CD14-positive monocyte (primary cell): Measurements from ENCODE around the gene PRXL2B. TPM values are rescaled to one million over a fixed set of nuclear protein-coding genes. Genes with fewer than 3 reads are reported as not detected.

Experiments
- DNase-seq, 3 donors: peaks; one replicate each; pipeline ENCODE4 v3.0.0-alpha.2; 2011 to 2022
- H2AFZ ChIP-seq: 2 replicates; pipeline ENCODE4 v1.6.0; 2012; ENCODE audit warnings: mild to moderate bottlenecking, low read depth, low read length, inconsistent platforms; ENCODE audit not compliant: insufficient read depth, poor library complexity, severe bottlenecking
- H3K27ac ChIP-seq, 2 donors: 1 replicate in 1 of 2; 2 replicates in 1 of 2; pipeline ENCODE4 v1.5.1; 2012 to 2013; ENCODE audit warnings: low read length in 2 of 2, control low read depth in 1 of 2, inconsistent platforms in 1 of 2, low read depth in 1 of 2, mild to moderate bottlenecking in 1 of 2
- H3K27me3 ChIP-seq, 2 donors: one replicate each; pipeline versions ENCODE4 v1.6.0 to v1.6.1; 2011 to 2013; ENCODE audit warnings: low read length in 2 of 2; ENCODE audit not compliant: control insufficient read depth in 2 of 2, insufficient read depth in 2 of 2
- H3K36me3 ChIP-seq, 2 donors: replicated peaks in 1 of 2; 1 replicate in 1 of 2; 2 replicates in 1 of 2; pipeline versions ENCODE4 v1.5.1 to v1.6.1; 2012 to 2013; ENCODE audit warnings: low read length in 2 of 2, control low read depth in 1 of 2, inconsistent platforms in 1 of 2, mild to moderate bottlenecking in 1 of 2; ENCODE audit not compliant: insufficient read depth in 2 of 2, control insufficient read depth in 1 of 2
- H3K4me1 ChIP-seq, 2 donors: 1 replicate in 1 of 2; 2 replicates in 1 of 2; pipeline versions ENCODE4 v1.5.1 to v1.6.1; 2012 to 2013; ENCODE audit warnings: low read length in 2 of 2, control low read depth in 1 of 2, inconsistent platforms in 1 of 2, mild to moderate bottlenecking in 1 of 2, moderate library complexity in 1 of 2; ENCODE audit not compliant: insufficient read depth in 2 of 2, control insufficient read depth in 1 of 2
- H3K4me2 ChIP-seq: replicated peaks from 2 replicates; pipeline ENCODE3; 2012; ENCODE audit warnings: low read length, moderate library complexity, mild to moderate bottlenecking; ENCODE audit not compliant: poor library complexity, severe bottlenecking; ENCODE audit errors: extremely low read depth
- H3K4me3 ChIP-seq, 3 experiments: fragments of 200-600 bp in 1 of 3; sonication (generic) in 1 of 3; replicated peaks in 1 of 3; 1 replicate in 2 of 3; 2 replicates in 1 of 3; pipeline ENCODE4 v1.5.1; 2011 to 2013; ENCODE audit warnings: low read length in 3 of 3, mild to moderate bottlenecking in 3 of 3, control low read depth in 2 of 3, low read depth in 2 of 3, inconsistent platforms in 1 of 3, moderate library complexity in 1 of 3
- H3K79me2 ChIP-seq: 2 replicates; pipeline ENCODE4 v1.6.0; 2012; ENCODE audit warnings: mild to moderate bottlenecking, control low read depth, inconsistent platforms, low read length, moderate library complexity; ENCODE audit not compliant: insufficient read depth
- H3K9ac ChIP-seq: 2 replicates; pipeline ENCODE4 v1.6.0; 2017; ENCODE audit warnings: low read length, mild to moderate bottlenecking; ENCODE audit not compliant: insufficient read depth, poor library complexity, severe bottlenecking
- H3K9me3 ChIP-seq, 2 donors: replicated peaks in 1 of 2; 1 replicate in 1 of 2; 2 replicates in 1 of 2; pipeline versions ENCODE4 v1.5.1 to v1.6.1; 2012 to 2013; ENCODE audit warnings: low read length in 2 of 2, control low read depth in 1 of 2; ENCODE audit not compliant: control insufficient read depth in 1 of 2, insufficient read depth in 1 of 2
- H4K20me1 ChIP-seq: 2 replicates; pipeline ENCODE4 v1.6.0; 2012; ENCODE audit warnings: mild to moderate bottlenecking, low read length, control low read depth, moderate library complexity; ENCODE audit not compliant: insufficient read depth
- H3K27ac Mint-ChIP-seq, 7 donors: one replicate each; pipeline ENCODE4 v1.8.0; 2020; ENCODE audit warnings: mild to moderate bottlenecking in 7 of 7, mixed read lengths in 7 of 7, moderate library complexity in 6 of 7, inconsistent platforms in 2 of 7
- H3K27me3 Mint-ChIP-seq, 3 donors: one replicate each; pipeline ENCODE4 v1.8.0; 2021 to 2022; ENCODE audit warnings: low read depth in 3 of 3, mild to moderate bottlenecking in 3 of 3, mixed read lengths in 3 of 3, moderate library complexity in 3 of 3, inconsistent platforms in 1 of 3
- H3K36me3 Mint-ChIP-seq, 2 donors: one replicate each; pipeline ENCODE4 v1.8.0; 2020; ENCODE audit warnings: mixed read lengths in 2 of 2, inconsistent platforms in 1 of 2, mild to moderate bottlenecking in 1 of 2
- H3K4me1 Mint-ChIP-seq: one replicate; pipeline ENCODE4 v1.8.0; 2020; ENCODE audit warnings: mild to moderate bottlenecking, mixed read lengths
- H3K4me3 Mint-ChIP-seq, 2 donors: one replicate each; pipeline ENCODE4 v1.8.0; 2020; ENCODE audit warnings: mild to moderate bottlenecking in 2 of 2, mixed read lengths in 2 of 2, moderate library complexity in 1 of 2
- H3K9me3 Mint-ChIP-seq, 7 donors: one replicate each; pipeline ENCODE4 v1.8.0; 2020 to 2022; ENCODE audit warnings: mixed read lengths in 7 of 7, mild to moderate bottlenecking in 6 of 7, moderate library complexity in 6 of 7, inconsistent platforms in 2 of 7
- WGBS: methylation state at CpG from one replicate; pipeline ENCODE4 v1.1.5; 2013; ENCODE audit warnings: missing lambda C conversion rate; ENCODE audit not compliant: insufficient coverage; 5-methylcytosine and 5-hydroxymethylcytosine counted together
- intact Hi-C, 2 donors: fragments of 100-400 bp; cut with micrococcal nuclease; formaldehyde crosslinking; loops; one replicate each; pipeline versions ENCODE4 v1.15.0 to v1.15.1; 2023
- polyA plus RNA-seq, 3 donors: library from polyadenylated mRNA; depleted of rRNA in 1 of 3; unstranded in 2 of 3; stranded (reverse) in 1 of 3; fragments of 300-500 nt in 2 of 3; fragments of >200 nt in 1 of 3; fragmentation: Illumina TruSeq in 2 of 3; gene quantifications; 1 replicate in 2 of 3; 2 replicates in 1 of 3; pipeline ENCODE4 v1.2.3, GENCODE V29; 2012 to 2021
- TF ChIP-seq, protein P1 (sequence below): fragments of 200-600 bp; IDR thresholded peaks from one replicate; pipeline ENCODE4 v1.8.0; 2022; ENCODE audit warnings: antibody characterized with exemption, mild to moderate bottlenecking

Gene PRXL2B
- polyA plus RNA-seq, 3 donors, result 3.6 to 8.8 (median 6.0) TPM

DNA sequence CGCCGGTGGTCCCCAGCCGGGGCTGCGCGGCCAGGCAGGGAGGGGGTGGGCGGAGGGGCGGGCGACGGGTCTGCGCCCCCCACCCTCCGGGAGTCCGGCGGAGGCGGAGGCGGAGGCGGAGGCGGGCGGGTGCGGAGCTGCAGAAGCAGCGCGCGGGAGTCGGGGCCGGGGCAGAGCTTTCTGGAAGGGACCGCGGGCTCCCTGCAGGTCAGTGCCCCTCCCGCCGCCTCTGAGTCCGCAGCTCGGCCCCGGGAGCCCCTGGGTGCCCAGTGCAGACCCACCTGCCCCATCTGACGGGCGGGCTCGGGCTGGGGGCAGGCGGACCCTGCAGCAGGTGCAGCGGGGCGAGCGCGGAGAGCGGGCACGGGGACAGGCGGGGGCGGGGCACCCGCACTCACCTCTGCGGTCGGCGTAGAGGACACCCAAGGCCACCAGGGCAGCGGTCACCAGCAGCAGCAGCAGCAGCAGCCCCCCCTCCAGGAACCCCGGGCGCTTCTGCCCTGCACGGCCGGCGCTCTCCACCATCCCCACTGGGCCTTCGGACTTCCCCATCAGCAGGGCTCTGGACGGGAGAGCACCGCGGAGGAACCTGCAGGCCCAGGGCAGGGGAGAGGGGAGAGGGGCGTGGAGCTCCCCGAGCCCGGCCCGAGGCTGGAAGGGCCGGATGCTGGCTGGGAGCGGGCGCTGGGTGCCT is 42.5 kb downstream of the PRXL2B start:
- Mint-ChIP-seq H3K27me3 (peaks cover 31 to 72% (median 56%) of the 10 kb centered on the region in 3 donors), H3K4me3 (no peak overlapping the region), H3K27ac (no peak overlapping the region), H3K4me1 (no peaks in the 10 kb centered on the region), H3K9me3 (peaks cover 10 to 17% (median 14%) of the 10 kb centered on the region in 7 donors), H3K36me3 (peaks cover 0 to 6% of the 10 kb centered on the region in 2 donors)
- Histone ChIP-seq H3K27ac (no peak overlapping the region), H2AFZ (no peak overlapping the region), H3K79me2 (no peaks in the 10 kb centered on the region), H4K20me1 (no peaks in the 10 kb centered on the region), H3K36me3 (no peaks in the 10 kb centered on the region), H3K9me3 (peaks cover 14 to 15% of the 10 kb centered on the region in 2 donors), H3K27me3 (peaks cover 9 to 40% of the 10 kb centered on the region in 2 donors), H3K4me1 (no peaks in the 10 kb centered on the region), H3K4me3 (no peak overlapping the region), H3K4me2 (no peak overlapping the region), H3K9ac (no peak overlapping the region)
- intact Hi-C loops, result no loop called here
- TF ChIP-seq, protein P1, sequence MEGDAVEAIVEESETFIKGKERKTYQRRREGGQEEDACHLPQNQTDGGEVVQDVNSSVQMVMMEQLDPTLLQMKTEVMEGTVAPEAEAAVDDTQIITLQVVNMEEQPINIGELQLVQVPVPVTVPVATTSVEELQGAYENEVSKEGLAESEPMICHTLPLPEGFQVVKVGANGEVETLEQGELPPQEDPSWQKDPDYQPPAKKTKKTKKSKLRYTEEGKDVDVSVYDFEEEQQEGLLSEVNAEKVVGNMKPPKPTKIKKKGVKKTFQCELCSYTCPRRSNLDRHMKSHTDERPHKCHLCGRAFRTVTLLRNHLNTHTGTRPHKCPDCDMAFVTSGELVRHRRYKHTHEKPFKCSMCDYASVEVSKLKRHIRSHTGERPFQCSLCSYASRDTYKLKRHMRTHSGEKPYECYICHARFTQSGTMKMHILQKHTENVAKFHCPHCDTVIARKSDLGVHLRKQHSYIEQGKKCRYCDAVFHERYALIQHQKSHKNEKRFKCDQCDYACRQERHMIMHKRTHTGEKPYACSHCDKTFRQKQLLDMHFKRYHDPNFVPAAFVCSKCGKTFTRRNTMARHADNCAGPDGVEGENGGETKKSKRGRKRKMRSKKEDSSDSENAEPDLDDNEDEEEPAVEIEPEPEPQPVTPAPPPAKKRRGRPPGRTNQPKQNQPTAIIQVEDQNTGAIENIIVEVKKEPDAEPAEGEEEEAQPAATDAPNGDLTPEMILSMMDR, result no peak
- DNase-seq, result no peak
- 4% methylated on average over 46 of the region's 64 CpGs for WGBS

DNA sequence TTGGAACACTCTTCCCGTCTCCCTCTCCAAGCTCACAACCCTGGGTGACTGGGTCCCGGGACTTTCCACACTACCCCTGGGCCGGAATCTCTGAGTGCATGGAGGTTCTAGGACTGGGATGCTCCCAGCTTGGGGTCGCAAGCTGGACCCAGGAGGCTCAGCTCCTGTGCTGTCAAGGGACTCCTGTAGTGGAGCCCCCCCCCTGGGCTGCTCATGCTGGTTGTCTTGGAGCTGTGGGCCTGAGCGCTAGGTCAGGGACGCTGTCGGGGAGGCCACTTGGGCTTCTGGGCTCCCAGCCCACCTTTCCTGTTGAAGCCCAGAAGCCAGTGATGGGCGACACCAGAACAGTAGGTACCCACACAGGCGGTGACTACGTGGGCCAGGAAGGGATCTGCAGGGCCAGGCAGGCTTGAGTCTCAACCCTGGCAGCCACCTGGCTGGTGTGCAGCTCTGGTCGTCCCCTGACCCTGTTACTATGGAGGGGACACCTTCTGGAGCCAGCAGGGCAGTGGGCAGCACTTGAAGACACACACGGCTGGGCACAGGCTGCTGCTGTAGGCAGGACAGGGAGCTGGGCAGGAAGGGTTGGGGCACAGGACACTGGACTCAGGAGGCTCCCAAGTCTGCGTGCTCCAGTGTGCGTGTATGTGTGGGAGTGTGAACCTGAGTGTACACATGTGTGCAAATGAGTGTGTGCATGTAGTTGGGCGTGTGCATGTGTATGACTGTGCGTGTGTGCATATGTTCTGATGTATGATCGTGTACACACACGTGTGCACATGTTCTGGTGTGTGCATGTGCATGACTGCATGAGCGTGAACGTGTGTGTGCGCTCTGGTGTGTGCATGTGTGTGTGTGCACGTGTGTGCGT is 43.3 kb downstream of the PRXL2B start:
- no peak overlapping the region for H3K4me3 ChIP-seq
- intact Hi-C loops, result no loop called here
- Mint-ChIP-seq H3K36me3 (peaks cover 0 to 6% of the 10 kb centered on the region in 2 donors), H3K9me3 (peaks cover 10 to 17% (median 14%) of the 10 kb centered on the region in 7 donors), H3K4me1 (no peaks in the 10 kb centered on the region), H3K4me3 (peak overlapping the region in 1 of 2 donors; percentile 82), H3K27me3 (peaks cover 31 to 72% (median 51%) of the 10 kb centered on the region in 3 donors), H3K27ac (no peak overlapping the region)
- H3K4me2 ChIP-seq, result no peak overlapping the region
- no peak overlapping the region for H3K27ac ChIP-seq
- H2AFZ ChIP-seq, result no peak overlapping the region
- peaks cover 9 to 40% of the 10 kb centered on the region in 2 donors for H3K27me3 ChIP-seq
- no peak for DNase-seq
- H3K36me3 ChIP-seq, result no peaks in the 10 kb centered on the region
- no peaks in the 10 kb centered on the region for H3K79me2 ChIP-seq
- TF ChIP-seq, protein P1, result no peak
- no peaks in the 10 kb centered on the region for H4K20me1 ChIP-seq
- H3K9me3 ChIP-seq, result peaks cover 14 to 15% of the 10 kb centered on the region in 2 donors
- H3K9ac ChIP-seq, result no peak overlapping the region
- WGBS, result 88% methylated on average over 23 of the region's 23 CpGs
- H3K4me1 ChIP-seq, result no peaks in the 10 kb centered on the region
